HepG2 (cell line): ENCODE results near the gene HSCB. TPM values are rescaled to one million over a fixed set of nuclear protein-coding genes. Genes with fewer than 3 reads are reported as not detected.

Experiments
- E2F2 ChIP-seq: sonication (generic); formaldehyde crosslinking; IDR thresholded peaks from 2 replicates; pipeline ENCODE4 v1.4.0; 2020; ENCODE audit warnings: missing genetic modification reagents, borderline replicate concordance
- HMG20A ChIP-seq: IDR thresholded peaks from 2 replicates; pipeline ENCODE4 v1.6.1; 2016; ENCODE audit warnings: borderline replicate concordance
- HNRNPH1 ChIP-seq: fragments of 200-400 bp; formaldehyde crosslinking; optimal IDR thresholded peaks from 2 replicates; pipeline ENCODE3; 2017; ENCODE audit warnings: mild to moderate bottlenecking, low read depth, low read length
- ONECUT2 ChIP-seq: sonication (generic); formaldehyde crosslinking; IDR thresholded peaks from 2 replicates; pipeline ENCODE4 v1.4.0; 2020; ENCODE audit warnings: missing genetic modification reagents
- SPEN ChIP-seq: sonication (generic); formaldehyde crosslinking; IDR thresholded peaks from 2 replicates; pipeline ENCODE4 v1.5.1; 2020; ENCODE audit warnings: low read depth, mild to moderate bottlenecking, missing genetic modification reagents
- SRY ChIP-seq: sonication (generic); formaldehyde crosslinking; IDR thresholded peaks from 2 replicates; pipeline ENCODE4 v1.8.0; 2022; ENCODE audit warnings: mild to moderate bottlenecking, missing genetic modification reagents
- TCF7L2 ChIP-seq: IDR thresholded peaks from 2 replicates; pipeline ENCODE4 v1.6.1; 2011; ENCODE audit warnings: mild to moderate bottlenecking, low read depth, low read length, moderate library complexity
- ZBTB38 ChIP-seq: sonication (generic); formaldehyde crosslinking; IDR thresholded peaks from 2 replicates; pipeline ENCODE4 v1.5.1; 2020; ENCODE audit warnings: mild to moderate bottlenecking, missing genetic modification reagents
- ZC3H13 ChIP-seq: sonication (generic); formaldehyde crosslinking; IDR thresholded peaks from 2 replicates; pipeline ENCODE4 v1.8.1; 2023; ENCODE audit warnings: mild to moderate bottlenecking, missing genetic modification reagents, moderate library complexity
- ZNF441 ChIP-seq: sonication (generic); formaldehyde crosslinking; IDR thresholded peaks from 2 replicates; pipeline ENCODE4 v1.7.0; 2021; ENCODE audit warnings: missing genetic modification reagents, borderline replicate concordance
- ZNF609 ChIP-seq: sonication (generic); formaldehyde crosslinking; IDR thresholded peaks from 2 replicates; pipeline ENCODE4 v1.4.0; 2020; ENCODE audit warnings: mild to moderate bottlenecking, missing genetic modification reagents, borderline replicate concordance
- ZNF629 ChIP-seq: sonication (generic); formaldehyde crosslinking; conservative IDR thresholded peaks from 2 replicates; pipeline ENCODE4 v1.5.0; 2020; ENCODE audit warnings: missing genetic modification reagents
- ZNF672 ChIP-seq: sonication (generic); formaldehyde crosslinking; IDR thresholded peaks from 2 replicates; pipeline ENCODE4 v1.8.1; 2022; ENCODE audit warnings: missing genetic modification reagents
- ZNF678 ChIP-seq: sonication (generic); formaldehyde crosslinking; IDR thresholded peaks from 2 replicates; pipeline ENCODE4 v1.4.0; 2020; ENCODE audit warnings: mild to moderate bottlenecking, missing genetic modification reagents
- polyA plus RNA-seq, 8 experiments: library from polyadenylated mRNA; depleted of rRNA in 3 of 8; stranded (reverse) in 7 of 8; unstranded in 1 of 8; fragments of >200 nt; fragmentation: Illumina TruSeq in 4 of 8; extraction: Trizol in 4 of 8; gene quantifications; 2 replicates each; pipeline versions ENCODE4 v1.2.1 to v1.2.3, GENCODE V29; 2011 to 2016; ENCODE audit warnings: low read depth in 4 of 8, missing spikeins in 1 of 8, mixed read lengths in 1 of 8; ENCODE audit not compliant: insufficient read depth in 1 of 8
- total RNA-seq, 5 experiments: library from RNA; depleted of rRNA; stranded (reverse); fragments of >200 nt; fragmentation: Illumina TruSeq; extraction: Trizol; gene quantifications; 2 replicates each; pipeline ENCODE4 v1.2.3, GENCODE V29; 2016; ENCODE audit warnings: low read depth in 1 of 5
- TF ChIP-seq, protein P1 (sequence below): sonication (generic); formaldehyde crosslinking; IDR thresholded peaks from 2 replicates; pipeline ENCODE4 v1.4.0; 2020; ENCODE audit warnings: missing genetic modification reagents
- TF ChIP-seq, protein P2 (sequence below): IDR thresholded peaks from 2 replicates; pipeline ENCODE4 v1.6.1; 2016; ENCODE audit warnings: low read depth, control low read depth

Gene HSCB
- total and polyA plus RNA-seq, 2 of the 13 experiments (the other 11 are each of a cell fraction or from before 2014, with no cell fraction given), result 15.4 to 20.9 TPM

GRCh38 chr22:28772633-28773460 is 31.0 kb downstream of the HSCB start, which contains the start of gene CCDC117 (continued):
- TF ChIP-seq ZBTB38 (no peak), HNRNPH1 (no peak), ZNF672 (no peak), ONECUT2 (CRISPR knock-in tag) (no peak), HMG20A (no peak), SRY (peak; percentile 81; the same call in 1 of the 2 replicates), SPEN (CRISPR knock-in tag) (peak; percentile 70; the same call in 1 of the 2 replicates), ZNF609 (CRISPR knock-in tag) (no peak), E2F2 (no peak), ZC3H13 (no peak), TCF7L2 (no peak), ZNF678 (CRISPR knock-in tag) (peak; percentile 96), ZNF629 (CRISPR knock-in tag) (peak; percentile 96), ZNF441 (CRISPR knock-in tag) (peak; percentile 49; the same call in 1 of the 2 replicates)
- TF ChIP-seq, protein P1, sequence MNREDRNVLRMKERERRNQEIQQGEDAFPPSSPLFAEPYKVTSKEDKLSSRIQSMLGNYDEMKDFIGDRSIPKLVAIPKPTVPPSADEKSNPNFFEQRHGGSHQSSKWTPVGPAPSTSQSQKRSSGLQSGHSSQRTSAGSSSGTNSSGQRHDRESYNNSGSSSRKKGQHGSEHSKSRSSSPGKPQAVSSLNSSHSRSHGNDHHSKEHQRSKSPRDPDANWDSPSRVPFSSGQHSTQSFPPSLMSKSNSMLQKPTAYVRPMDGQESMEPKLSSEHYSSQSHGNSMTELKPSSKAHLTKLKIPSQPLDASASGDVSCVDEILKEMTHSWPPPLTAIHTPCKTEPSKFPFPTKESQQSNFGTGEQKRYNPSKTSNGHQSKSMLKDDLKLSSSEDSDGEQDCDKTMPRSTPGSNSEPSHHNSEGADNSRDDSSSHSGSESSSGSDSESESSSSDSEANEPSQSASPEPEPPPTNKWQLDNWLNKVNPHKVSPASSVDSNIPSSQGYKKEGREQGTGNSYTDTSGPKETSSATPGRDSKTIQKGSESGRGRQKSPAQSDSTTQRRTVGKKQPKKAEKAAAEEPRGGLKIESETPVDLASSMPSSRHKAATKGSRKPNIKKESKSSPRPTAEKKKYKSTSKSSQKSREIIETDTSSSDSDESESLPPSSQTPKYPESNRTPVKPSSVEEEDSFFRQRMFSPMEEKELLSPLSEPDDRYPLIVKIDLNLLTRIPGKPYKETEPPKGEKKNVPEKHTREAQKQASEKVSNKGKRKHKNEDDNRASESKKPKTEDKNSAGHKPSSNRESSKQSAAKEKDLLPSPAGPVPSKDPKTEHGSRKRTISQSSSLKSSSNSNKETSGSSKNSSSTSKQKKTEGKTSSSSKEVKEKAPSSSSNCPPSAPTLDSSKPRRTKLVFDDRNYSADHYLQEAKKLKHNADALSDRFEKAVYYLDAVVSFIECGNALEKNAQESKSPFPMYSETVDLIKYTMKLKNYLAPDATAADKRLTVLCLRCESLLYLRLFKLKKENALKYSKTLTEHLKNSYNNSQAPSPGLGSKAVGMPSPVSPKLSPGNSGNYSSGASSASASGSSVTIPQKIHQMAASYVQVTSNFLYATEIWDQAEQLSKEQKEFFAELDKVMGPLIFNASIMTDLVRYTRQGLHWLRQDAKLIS (CRISPR knock-in tag), result no peak
- TF ChIP-seq, protein P2, sequence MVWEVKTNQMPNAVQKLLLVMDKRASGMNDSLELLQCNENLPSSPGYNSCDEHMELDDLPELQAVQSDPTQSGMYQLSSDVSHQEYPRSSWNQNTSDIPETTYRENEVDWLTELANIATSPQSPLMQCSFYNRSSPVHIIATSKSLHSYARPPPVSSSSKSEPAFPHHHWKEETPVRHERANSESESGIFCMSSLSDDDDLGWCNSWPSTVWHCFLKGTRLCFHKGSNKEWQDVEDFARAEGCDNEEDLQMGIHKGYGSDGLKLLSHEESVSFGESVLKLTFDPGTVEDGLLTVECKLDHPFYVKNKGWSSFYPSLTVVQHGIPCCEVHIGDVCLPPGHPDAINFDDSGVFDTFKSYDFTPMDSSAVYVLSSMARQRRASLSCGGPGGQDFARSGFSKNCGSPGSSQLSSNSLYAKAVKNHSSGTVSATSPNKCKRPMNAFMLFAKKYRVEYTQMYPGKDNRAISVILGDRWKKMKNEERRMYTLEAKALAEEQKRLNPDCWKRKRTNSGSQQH (CRISPR knock-in tag), result no peak
